AG04449 (cell line): ENCODE data around the gene TUFM.
A peak's percentile ranks its signal among the peaks of the same experiment; 100 is the strongest.

ENCODE experiments used
- CTCF ChIA-PET: fragments of 350-600 bp; formaldehyde crosslinking; extraction: SDS; loops from one replicate; lab custom pipeline; 2021; ENCODE audit warnings: antibody characterized with exemption; lab: Yijun Ruan, JAX
- POLR2A ChIA-PET: fragments of 400-600, 350-600 bp; formaldehyde crosslinking; extraction: SDS; loops from one replicate; lab custom pipeline; 2020; ENCODE audit warnings: antibody characterized with exemption, inconsistent platforms; lab: Yijun Ruan, JAX
- DNase-seq: peaks from one replicate; pipeline ENCODE4 v3.0.0-alpha.2; 2010; ENCODE audit warnings: low read depth, low spot score
- H3K4me3 ChIP-seq: 2 replicates; pipeline ENCODE4 v1.5.1; 2011; ENCODE audit warnings: low read depth, mild to moderate bottlenecking, control low read depth, low read length
- CTCF ChIP-seq: IDR thresholded peaks from one replicate; pipeline ENCODE4 v1.5.1; 2011; ENCODE audit warnings: mild to moderate bottlenecking, moderate library complexity, low read length, control low read depth, inconsistent platforms; ENCODE audit not compliant: insufficient read depth; ENCODE audit errors: missing control alignments

Gene TUFM

GRCh38 chr16:28879841-28880588 is 33.9 kb upstream of the TUFM start:
- DNase-seq: no peak
- peak overlapping the region; percentile 75 for H3K4me3 ChIP-seq
- CTCF ChIA-PET: interaction anchor here (0.9 to 2.8 kb wide), 6 partner anchors 8 to 65 kb away, joined by 3 to 15 read pairs (median 5); partner anchors contain the start of gene SH2B1
- peak; percentile 6 for TF ChIP-seq CTCF
- POLR2A ChIA-PET: interaction anchor here (2.3 kb wide), 1 partner anchor 17 kb away, joined by 8 read pairs; the partner anchor contains the start of gene SH2B1

GRCh38 chr16:28879261-28879840 is 33.2 kb upstream of the TUFM start:
- TF ChIP-seq CTCF: no peak
- DNase-seq: no peak
- ChIA-PET CTCF (interaction anchor here (0.9 to 2.8 kb wide), 5 partner anchors 8 to 65 kb away, joined by 3 to 15 read pairs (median 5); partner anchors contain the start of gene SH2B1), POLR2A (interaction anchor here (2.3 kb wide), 1 partner anchor 16 kb away, joined by 8 read pairs; the partner anchor contains the start of gene SH2B1)
- peak overlapping the region; percentile 75 for H3K4me3 ChIP-seq

GRCh38 chr16:28878083-28878926 is 32.2 kb upstream of the TUFM start, which contains the start of gene ATP2A1:
Gene ATP2A1, plus strand, starts transcription at chr16:28878488. Its CDS starts 184 bp downstream, at chr16:28878672.
- peak within 1 kb of the TSS; percentile 75 for H3K4me3 ChIP-seq
- DNase-seq: no peak
- ChIA-PET CTCF (interaction anchor here (1.0 to 2.8 kb wide), 2 partner anchors 10 to 66 kb away, joined by 3 to 15 read pairs; no protein-coding TSS in a partner anchor), POLR2A (interaction anchor here (2.3 kb wide), 1 partner anchor 15 kb away, joined by 8 read pairs; the partner anchor contains the start of gene SH2B1)
- TF ChIP-seq CTCF: no peak

GRCh38 chr16:28877655-28878000 is 31.5 kb upstream of the TUFM start:
- CTCF ChIA-PET: interaction anchor here (2.8 kb wide), 1 partner anchor 67 kb away, joined by 15 read pairs; no protein-coding TSS in a partner anchor
- DNase-seq: no peak
- no peak overlapping the region for H3K4me3 ChIP-seq
- POLR2A ChIA-PET: no interaction called here
- no peak for TF ChIP-seq CTCF

- ChIA-PET CTCF (no interaction called here), POLR2A (no interaction called here)
- no peak for TF ChIP-seq CTCF
- no peak for DNase-seq
- no peak overlapping the region for H3K4me3 ChIP-seq
These were observed 31.0 kb upstream of the TUFM start for GRCh38 chr16:28876973-28877654.
